ENCODE measurements around the gene DSG3.

GRCh38 chr18:31508781-31509180 is 61.2 kb downstream of the DSG3 start:
- TF ChIP-seq POLR2AphosphoS5 (IDR thresholded peaks at IDR 0.05) (no peak), POLR2A (IDR thresholded peaks at IDR 0.05) (no peak), CTCF (IDR thresholded peaks at IDR 0.05) (no peak), EP300 (IDR thresholded peaks at IDR 0.05; ENCODE audit: low read depth) (no peak)

All from transverse colon (tissue), 4 donors.